Panc1 (cell line): Measurements from ENCODE around the gene CCM2L.

ENCODE experiments used
- POLR2AphosphoS5 ChIP-seq: IDR thresholded peaks from 2 replicates; pipeline ENCODE4 v1.6.1; 2012; ENCODE audit warnings: mild to moderate bottlenecking, low read depth, low read length, moderate library complexity
- SIN3A ChIP-seq: IDR thresholded peaks from 2 replicates; pipeline ENCODE4 v1.6.1; 2012; ENCODE audit warnings: low read depth, mild to moderate bottlenecking, low read length, moderate library complexity, borderline replicate concordance; ENCODE audit not compliant: insufficient read depth
- TF ChIP-seq, protein P1 (sequence below): fragments of 450-650 bp; IDR thresholded peaks from 2 replicates; pipeline ENCODE4 v1.5.1; 2017; ENCODE audit warnings: mild to moderate bottlenecking
- TF ChIP-seq, protein P2 (sequence below), 2 experiments: IDR thresholded peaks; 2 replicates each; pipeline ENCODE4 v1.6.1; 2011 to 2012; ENCODE audit warnings: low read depth in 2 of 2, control low read depth in 1 of 2, low read length in 1 of 2, mild to moderate bottlenecking in 1 of 2, moderate library complexity in 1 of 2; ENCODE audit not compliant: insufficient read depth in 1 of 2

DNA sequence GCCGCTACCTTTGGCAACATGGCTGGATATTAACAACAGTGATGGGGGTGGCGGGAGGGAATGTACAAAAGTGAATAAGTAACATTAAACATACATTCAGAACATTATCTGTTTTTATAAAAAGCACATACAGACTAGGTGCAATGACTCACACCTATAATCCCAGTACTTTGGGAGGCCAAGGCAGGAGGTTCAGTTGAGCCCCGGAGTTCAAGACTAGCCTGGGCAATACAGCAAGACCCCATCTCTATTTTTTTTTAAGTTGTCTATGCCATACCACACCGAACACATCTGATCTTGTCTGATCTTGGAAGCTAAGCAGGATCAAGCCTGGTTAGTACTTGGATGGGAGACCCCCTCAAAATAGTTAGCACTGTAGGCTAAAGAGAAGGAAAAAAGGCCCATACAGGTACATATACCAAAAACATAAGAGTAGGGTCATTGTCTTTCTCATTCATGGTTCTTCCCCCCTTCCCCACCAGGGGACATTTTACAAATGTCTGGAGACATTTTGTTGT, 40.1 kb downstream of the CCM2L start:
- TF ChIP-seq POLR2AphosphoS5 (no peak), SIN3A (no peak)
- TF ChIP-seq, protein P1, sequence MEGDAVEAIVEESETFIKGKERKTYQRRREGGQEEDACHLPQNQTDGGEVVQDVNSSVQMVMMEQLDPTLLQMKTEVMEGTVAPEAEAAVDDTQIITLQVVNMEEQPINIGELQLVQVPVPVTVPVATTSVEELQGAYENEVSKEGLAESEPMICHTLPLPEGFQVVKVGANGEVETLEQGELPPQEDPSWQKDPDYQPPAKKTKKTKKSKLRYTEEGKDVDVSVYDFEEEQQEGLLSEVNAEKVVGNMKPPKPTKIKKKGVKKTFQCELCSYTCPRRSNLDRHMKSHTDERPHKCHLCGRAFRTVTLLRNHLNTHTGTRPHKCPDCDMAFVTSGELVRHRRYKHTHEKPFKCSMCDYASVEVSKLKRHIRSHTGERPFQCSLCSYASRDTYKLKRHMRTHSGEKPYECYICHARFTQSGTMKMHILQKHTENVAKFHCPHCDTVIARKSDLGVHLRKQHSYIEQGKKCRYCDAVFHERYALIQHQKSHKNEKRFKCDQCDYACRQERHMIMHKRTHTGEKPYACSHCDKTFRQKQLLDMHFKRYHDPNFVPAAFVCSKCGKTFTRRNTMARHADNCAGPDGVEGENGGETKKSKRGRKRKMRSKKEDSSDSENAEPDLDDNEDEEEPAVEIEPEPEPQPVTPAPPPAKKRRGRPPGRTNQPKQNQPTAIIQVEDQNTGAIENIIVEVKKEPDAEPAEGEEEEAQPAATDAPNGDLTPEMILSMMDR, result no peak
- TF ChIP-seq, protein P2, sequence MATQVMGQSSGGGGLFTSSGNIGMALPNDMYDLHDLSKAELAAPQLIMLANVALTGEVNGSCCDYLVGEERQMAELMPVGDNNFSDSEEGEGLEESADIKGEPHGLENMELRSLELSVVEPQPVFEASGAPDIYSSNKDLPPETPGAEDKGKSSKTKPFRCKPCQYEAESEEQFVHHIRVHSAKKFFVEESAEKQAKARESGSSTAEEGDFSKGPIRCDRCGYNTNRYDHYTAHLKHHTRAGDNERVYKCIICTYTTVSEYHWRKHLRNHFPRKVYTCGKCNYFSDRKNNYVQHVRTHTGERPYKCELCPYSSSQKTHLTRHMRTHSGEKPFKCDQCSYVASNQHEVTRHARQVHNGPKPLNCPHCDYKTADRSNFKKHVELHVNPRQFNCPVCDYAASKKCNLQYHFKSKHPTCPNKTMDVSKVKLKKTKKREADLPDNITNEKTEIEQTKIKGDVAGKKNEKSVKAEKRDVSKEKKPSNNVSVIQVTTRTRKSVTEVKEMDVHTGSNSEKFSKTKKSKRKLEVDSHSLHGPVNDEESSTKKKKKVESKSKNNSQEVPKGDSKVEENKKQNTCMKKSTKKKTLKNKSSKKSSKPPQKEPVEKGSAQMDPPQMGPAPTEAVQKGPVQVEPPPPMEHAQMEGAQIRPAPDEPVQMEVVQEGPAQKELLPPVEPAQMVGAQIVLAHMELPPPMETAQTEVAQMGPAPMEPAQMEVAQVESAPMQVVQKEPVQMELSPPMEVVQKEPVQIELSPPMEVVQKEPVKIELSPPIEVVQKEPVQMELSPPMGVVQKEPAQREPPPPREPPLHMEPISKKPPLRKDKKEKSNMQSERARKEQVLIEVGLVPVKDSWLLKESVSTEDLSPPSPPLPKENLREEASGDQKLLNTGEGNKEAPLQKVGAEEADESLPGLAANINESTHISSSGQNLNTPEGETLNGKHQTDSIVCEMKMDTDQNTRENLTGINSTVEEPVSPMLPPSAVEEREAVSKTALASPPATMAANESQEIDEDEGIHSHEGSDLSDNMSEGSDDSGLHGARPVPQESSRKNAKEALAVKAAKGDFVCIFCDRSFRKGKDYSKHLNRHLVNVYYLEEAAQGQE (IDR thresholded peaks at IDR 0.05; ENCODE audit: insufficient read depth in 1 of 2, low read depth in 2 of 2, low read length in 1 of 2), result no peak
